Smooth muscle cell (in vitro differentiated cells): ENCODE results near the gene SOX1. TPM values are rescaled to one million over a fixed set of nuclear protein-coding genes. Genes with fewer than 3 reads are reported as not detected.

Experiments used
- DNase-seq: peaks from one replicate; lab custom pipeline; 2025; ENCODE audit not compliant: unreplicated experiment; lab: John Stamatoyannopoulos, UW
- H2AFZ ChIP-seq: fragments of 200-600 bp; sonication (generic); 2 replicates; pipeline ENCODE4 v1.6.0; 2016; ENCODE audit warnings: antibody characterized with exemption, low read depth, mild to moderate bottlenecking
- H3F3A ChIP-seq: fragments of 200-600 bp; sonication (generic); 2 replicates; pipeline ENCODE4 v1.6.0; 2017; ENCODE audit warnings: antibody characterized with exemption, low read depth
- H3K27ac ChIP-seq: fragments of 200-600 bp; sonication (generic); 2 replicates; pipeline ENCODE4 v1.5.1; 2016; ENCODE audit warnings: low read depth, mild to moderate bottlenecking
- H3K27me3 ChIP-seq: fragments of 200-600 bp; sonication (generic); 2 replicates; pipeline ENCODE4 v1.6.1; 2016; ENCODE audit warnings: low read depth, mild to moderate bottlenecking
- H3K36me3 ChIP-seq: fragments of 200-600 bp; sonication (generic); 2 replicates; pipeline ENCODE4 v1.5.1; 2016; ENCODE audit warnings: low read depth
- H3K4me1 ChIP-seq: fragments of 200-600 bp; sonication (generic); 2 replicates; pipeline ENCODE4 v1.5.1; 2016; ENCODE audit warnings: low read depth
- H3K4me2 ChIP-seq: fragments of 200-600 bp; sonication (generic); 2 replicates; pipeline ENCODE4 v1.6.0; 2016; ENCODE audit warnings: mild to moderate bottlenecking
- H3K4me3 ChIP-seq: fragments of 200-600 bp; sonication (generic); 2 replicates; pipeline ENCODE4 v1.5.1; 2016; ENCODE audit warnings: mild to moderate bottlenecking
- H3K79me2 ChIP-seq: fragments of 200-600 bp; sonication (generic); 2 replicates; pipeline ENCODE4 v1.6.0; 2016; ENCODE audit warnings: low read depth, mild to moderate bottlenecking
- H3K9ac ChIP-seq: fragments of 200-600 bp; sonication (generic); 2 replicates; pipeline ENCODE4 v1.6.0; 2016; ENCODE audit warnings: low read depth
- H3K9me3 ChIP-seq: fragments of 200-600 bp; sonication (generic); replicated peaks from 2 replicates; pipeline ENCODE4 v1.5.1; 2016; ENCODE audit warnings: low read depth
- H4K20me1 ChIP-seq: fragments of 200-600 bp; sonication (generic); 2 replicates; pipeline ENCODE4 v1.6.0; 2016; ENCODE audit warnings: low read depth
- WGBS: methylation state at CpG from one replicate; pipeline ENCODE4 v1.1.7; 2016; ENCODE audit warnings: low lambda C conversion rate; 5-methylcytosine and 5-hydroxymethylcytosine counted together
- polyA plus RNA-seq: library from polyadenylated mRNA; unstranded; fragments of >200 nt; fragmentation: Nextera tagmentation; extraction: Ambion mirVana; gene quantifications from 2 replicates; pipeline ENCODE4 v1.2.1, GENCODE V29; 2016
- total RNA-seq: library from RNA; depleted of rRNA; stranded (reverse); fragments of >200 nt; gene quantifications from 2 replicates; pipeline ENCODE4 v1.2.3, GENCODE V29; 2014
- TF ChIP-seq, protein P1 (sequence below): fragments of 200-600 bp; sonication (generic); IDR thresholded peaks from 2 replicates; pipeline ENCODE4 v1.5.1; 2017; ENCODE audit warnings: borderline replicate concordance, mild to moderate bottlenecking, antibody characterized with exemption; ENCODE audit not compliant: insufficient read depth, poor library complexity, severe bottlenecking

The SOX1 gene
- total and polyA plus RNA-seq, 2 experiments from 2014 or later = not detected

DNA sequence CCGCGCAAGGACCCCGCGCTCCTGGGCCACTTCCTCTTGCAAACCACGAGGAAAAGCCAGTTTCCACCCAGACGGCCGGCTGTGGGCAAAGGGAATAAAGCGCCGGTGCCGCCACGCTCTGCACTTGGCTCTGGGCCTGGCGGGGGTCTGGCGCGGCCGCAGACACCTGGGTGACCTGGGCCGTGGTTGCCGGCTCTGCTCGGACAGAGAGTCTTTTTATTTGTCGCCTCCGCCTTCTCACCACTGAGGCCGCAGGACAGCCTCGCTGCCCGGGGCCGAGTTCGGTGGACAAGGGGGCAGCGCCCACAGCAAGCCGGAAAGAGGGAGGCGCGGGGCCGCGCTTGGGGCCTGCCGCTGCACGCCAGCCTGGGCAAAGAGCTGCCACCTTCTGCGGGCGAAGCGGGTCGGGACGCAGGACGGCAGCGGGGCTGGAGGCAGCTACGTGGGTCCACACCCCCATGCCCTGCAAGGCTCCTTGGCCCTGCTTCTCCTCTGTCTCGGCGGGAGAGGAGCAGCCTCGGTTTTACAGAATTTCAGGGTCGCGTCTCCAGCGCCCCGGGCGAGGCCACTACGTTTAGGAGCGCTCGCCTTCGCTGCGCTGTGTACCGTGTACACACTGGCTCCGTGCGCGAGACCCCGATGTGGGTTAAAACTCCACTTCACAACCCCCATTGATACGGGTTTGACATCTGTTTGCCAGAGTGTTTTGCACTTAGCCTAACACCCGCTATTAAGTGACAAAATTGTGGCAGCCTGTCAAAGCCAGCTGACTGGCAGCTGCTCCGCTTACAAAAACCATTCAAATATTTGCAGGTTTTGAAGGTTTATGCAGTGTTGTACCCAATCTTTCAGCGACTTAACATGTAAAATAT is 13.0 kb upstream of the SOX1 start:
- 3% methylated on average over 61 of the region's 63 CpGs for WGBS
- Histone ChIP-seq H3K4me2 (no peak overlapping the region), H3K79me2 (no peaks in the 10 kb centered on the region), H2AFZ (no peak overlapping the region), H3K9me3 (no peaks in the 10 kb centered on the region), H3K9ac (no peak overlapping the region), H3K27me3 (peaks cover 100% of the 10 kb centered on the region), H3F3A (no peaks in the 10 kb centered on the region), H3K4me3 (no peak overlapping the region), H4K20me1 (no peaks in the 10 kb centered on the region), H3K36me3 (no peaks in the 10 kb centered on the region), H3K4me1 (peaks cover 28% of the 10 kb centered on the region), H3K27ac (no peak overlapping the region)
- TF ChIP-seq, protein P1, sequence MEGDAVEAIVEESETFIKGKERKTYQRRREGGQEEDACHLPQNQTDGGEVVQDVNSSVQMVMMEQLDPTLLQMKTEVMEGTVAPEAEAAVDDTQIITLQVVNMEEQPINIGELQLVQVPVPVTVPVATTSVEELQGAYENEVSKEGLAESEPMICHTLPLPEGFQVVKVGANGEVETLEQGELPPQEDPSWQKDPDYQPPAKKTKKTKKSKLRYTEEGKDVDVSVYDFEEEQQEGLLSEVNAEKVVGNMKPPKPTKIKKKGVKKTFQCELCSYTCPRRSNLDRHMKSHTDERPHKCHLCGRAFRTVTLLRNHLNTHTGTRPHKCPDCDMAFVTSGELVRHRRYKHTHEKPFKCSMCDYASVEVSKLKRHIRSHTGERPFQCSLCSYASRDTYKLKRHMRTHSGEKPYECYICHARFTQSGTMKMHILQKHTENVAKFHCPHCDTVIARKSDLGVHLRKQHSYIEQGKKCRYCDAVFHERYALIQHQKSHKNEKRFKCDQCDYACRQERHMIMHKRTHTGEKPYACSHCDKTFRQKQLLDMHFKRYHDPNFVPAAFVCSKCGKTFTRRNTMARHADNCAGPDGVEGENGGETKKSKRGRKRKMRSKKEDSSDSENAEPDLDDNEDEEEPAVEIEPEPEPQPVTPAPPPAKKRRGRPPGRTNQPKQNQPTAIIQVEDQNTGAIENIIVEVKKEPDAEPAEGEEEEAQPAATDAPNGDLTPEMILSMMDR = no peak
- DNase-seq = no peak

DNA sequence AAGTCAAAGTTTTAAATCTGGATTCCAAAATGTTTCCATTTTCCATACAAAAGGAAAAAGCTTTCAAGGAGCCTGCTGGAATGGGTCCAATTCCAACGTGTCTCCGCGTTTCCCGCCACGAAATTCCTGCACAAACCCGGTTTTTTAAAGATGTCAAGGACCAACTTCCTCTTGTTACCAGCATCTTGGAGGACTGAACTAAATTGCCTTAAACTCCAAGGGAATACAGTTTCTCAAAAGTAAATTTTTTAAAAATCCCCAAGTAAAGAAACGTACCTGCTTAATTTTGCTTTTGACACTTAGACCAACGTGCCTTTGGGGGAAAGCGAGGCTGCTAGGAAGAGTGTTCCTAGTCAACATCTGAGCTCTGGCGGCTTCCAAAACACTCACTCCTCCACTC is 12.3 kb upstream of the SOX1 start:
- H3K27me3 ChIP-seq = peaks cover 100% of the 10 kb centered on the region

DNA sequence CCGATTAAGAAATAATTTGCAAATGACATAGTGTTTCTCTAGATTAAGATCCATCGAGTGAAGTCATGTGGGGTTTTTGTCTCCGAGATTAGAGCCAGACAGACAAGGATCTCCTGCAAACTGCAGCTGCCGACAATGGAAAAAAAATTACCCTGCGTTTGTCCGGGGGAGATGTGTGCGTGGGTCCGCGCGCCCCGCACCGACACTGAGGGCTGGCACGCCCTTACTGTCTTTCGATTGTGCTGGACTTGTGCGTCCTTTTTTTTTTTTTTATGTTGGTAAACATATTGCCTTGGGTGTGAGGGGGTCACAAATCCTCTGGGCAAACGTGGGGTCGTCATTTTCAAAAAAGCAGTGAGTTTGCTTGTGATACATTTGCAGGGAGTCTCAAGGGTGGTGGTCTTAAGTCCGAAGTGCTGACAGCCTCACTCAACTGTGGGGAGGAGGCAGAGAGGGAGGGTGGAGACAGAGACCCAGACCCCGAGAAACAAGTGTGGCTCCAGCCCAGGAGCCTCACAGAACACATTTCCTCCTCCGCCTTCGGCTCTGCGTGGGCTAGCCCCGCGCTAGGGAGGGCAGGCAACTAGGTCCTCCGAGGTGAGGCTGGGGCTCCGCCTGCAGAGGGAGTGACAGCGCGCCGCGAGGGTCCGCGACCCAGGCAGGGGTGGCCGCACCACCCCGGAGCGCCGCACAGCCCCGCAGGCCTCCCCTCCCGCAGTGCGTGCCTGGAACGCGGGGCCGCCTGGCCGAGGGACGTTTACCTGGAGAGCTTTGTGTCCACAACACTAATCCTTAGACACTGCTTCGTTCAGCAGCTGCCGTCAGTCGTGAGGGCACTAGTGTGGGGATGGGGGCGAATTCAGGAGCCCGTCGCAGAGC is 11.7 kb upstream of the SOX1 start:
- H4K20me1 ChIP-seq = no peaks in the 10 kb centered on the region
- H3K9ac ChIP-seq = no peak overlapping the region
- no peak overlapping the region for H3K27ac ChIP-seq
- H3K4me2 ChIP-seq = no peak overlapping the region
- no peaks in the 10 kb centered on the region for H3F3A ChIP-seq
- no peak overlapping the region for H2AFZ ChIP-seq
- H3K4me3 ChIP-seq = no peak overlapping the region
- peaks cover 100% of the 10 kb centered on the region for H3K27me3 ChIP-seq
- no peaks in the 10 kb centered on the region for H3K9me3 ChIP-seq
- DNase-seq = no peak
- TF ChIP-seq, protein P1 = no peak
- no peaks in the 10 kb centered on the region for H3K79me2 ChIP-seq
- peaks cover 28% of the 10 kb centered on the region for H3K4me1 ChIP-seq
- 5% methylated on average over 49 of the region's 50 CpGs for WGBS
- no peaks in the 10 kb centered on the region for H3K36me3 ChIP-seq

More for the DNA sequence above, 12.3 kb upstream of the SOX1 start:
- Histone ChIP-seq H3K4me3 (no peak overlapping the region), H4K20me1 (no peaks in the 10 kb centered on the region), H3F3A (no peaks in the 10 kb centered on the region), H3K36me3 (no peaks in the 10 kb centered on the region), H3K79me2 (no peaks in the 10 kb centered on the region), H3K9me3 (no peaks in the 10 kb centered on the region), H2AFZ (no peak overlapping the region), H3K4me2 (no peak overlapping the region), H3K4me1 (peaks cover 28% of the 10 kb centered on the region), H3K27ac (no peak overlapping the region), H3K9ac (no peak overlapping the region)
- DNase-seq = no peak
- TF ChIP-seq, protein P1 = no peak
- 3% methylated on average over 10 of the region's 10 CpGs for WGBS
